Nephron (organoid): ENCODE results near the gene ZNF3.

Experiments used
- H3K27ac Mint-ChIP-seq, 3 experiments: 2 replicates each; pipeline ENCODE4 v1.8.0; 2020; ENCODE audit warnings: mixed read lengths in 3 of 3, mild to moderate bottlenecking in 2 of 3, moderate library complexity in 1 of 3
- H3K27me3 Mint-ChIP-seq: 2 replicates; pipeline ENCODE4 v1.8.0; 2021; ENCODE audit warnings: low read depth, mild to moderate bottlenecking, moderate library complexity, mixed read lengths
- H3K36me3 Mint-ChIP-seq: 2 replicates; pipeline ENCODE4 v1.8.0; 2020; ENCODE audit warnings: low read depth, mixed read lengths
- H3K4me1 Mint-ChIP-seq: 2 replicates; pipeline ENCODE4 v1.8.0; 2020; ENCODE audit warnings: mixed read lengths
- H3K4me3 Mint-ChIP-seq, 3 experiments: 2 replicates each; pipeline ENCODE4 v1.8.0; 2020; ENCODE audit warnings: mild to moderate bottlenecking in 3 of 3, mixed read lengths in 3 of 3, moderate library complexity in 2 of 3
- H3K9me3 Mint-ChIP-seq: 2 replicates; pipeline ENCODE4 v1.8.0; 2020; ENCODE audit warnings: mixed read lengths
- TF ChIP-seq, protein P1 (sequence below), 3 experiments: fragments of 200-600 bp; sonication (generic); IDR thresholded peaks; one replicate each; pipeline ENCODE4 v1.5.0; 2021; ENCODE audit warnings: antibody characterized with exemption in 3 of 3; ENCODE audit not compliant: unreplicated experiment in 3 of 3

Gene ZNF3

DNA sequence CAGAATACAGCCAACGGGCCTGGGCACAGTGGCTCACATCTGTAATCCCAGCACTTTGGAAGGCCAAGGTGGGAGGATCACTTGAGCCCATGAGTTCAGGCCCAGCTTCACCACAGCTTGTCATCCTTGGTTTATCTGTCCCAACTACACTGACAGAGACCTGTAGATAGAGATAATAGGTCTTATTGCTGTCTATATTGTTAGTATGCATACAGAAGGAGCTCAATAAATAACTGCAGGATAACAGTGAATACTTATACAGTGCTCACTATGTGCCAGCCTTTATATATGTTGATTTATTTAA is 39.2 kb upstream of the ZNF3 start:
- no peaks in the 10 kb centered on the region for H3K9me3 Mint-ChIP-seq

DNA sequence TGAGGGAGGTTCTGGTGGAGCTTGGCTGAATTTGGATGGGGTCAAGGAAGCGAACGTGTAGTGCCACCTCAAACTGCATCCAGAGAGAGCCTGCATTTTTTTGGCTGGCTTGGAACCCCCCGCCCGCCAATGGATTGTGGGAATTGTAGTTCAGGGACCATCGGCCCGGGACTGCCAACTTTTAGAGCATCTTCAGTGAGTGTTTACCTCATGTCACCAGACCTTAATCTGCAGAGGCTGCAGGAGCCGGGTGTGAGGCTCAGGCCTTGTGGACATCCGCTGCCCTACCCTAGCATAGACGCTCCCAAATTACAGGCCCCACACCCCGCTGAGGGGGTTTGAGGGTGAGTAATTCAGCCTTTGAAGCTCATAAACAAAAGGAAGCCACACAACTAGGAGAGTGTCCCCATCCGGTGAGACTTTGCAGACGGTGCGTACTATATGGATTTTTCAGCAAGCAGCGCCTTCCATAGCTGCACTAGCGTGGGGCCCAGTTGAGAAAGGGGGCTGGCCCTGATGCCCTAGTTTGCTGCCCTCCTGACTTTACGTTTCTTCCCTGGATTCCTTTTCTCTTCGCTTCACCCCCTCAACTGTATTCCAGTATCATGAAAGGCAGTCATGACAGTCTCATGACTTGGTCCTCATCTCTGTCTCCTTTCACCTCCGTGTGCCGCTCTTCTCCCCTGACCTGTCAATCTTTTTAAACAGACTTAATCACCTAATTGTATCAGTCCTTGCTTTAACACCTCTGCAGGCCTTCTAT is 38.6 kb upstream of the ZNF3 start:
- TF ChIP-seq, protein P1, sequence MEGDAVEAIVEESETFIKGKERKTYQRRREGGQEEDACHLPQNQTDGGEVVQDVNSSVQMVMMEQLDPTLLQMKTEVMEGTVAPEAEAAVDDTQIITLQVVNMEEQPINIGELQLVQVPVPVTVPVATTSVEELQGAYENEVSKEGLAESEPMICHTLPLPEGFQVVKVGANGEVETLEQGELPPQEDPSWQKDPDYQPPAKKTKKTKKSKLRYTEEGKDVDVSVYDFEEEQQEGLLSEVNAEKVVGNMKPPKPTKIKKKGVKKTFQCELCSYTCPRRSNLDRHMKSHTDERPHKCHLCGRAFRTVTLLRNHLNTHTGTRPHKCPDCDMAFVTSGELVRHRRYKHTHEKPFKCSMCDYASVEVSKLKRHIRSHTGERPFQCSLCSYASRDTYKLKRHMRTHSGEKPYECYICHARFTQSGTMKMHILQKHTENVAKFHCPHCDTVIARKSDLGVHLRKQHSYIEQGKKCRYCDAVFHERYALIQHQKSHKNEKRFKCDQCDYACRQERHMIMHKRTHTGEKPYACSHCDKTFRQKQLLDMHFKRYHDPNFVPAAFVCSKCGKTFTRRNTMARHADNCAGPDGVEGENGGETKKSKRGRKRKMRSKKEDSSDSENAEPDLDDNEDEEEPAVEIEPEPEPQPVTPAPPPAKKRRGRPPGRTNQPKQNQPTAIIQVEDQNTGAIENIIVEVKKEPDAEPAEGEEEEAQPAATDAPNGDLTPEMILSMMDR (IDR thresholded peaks at IDR 0.05; ENCODE audit: unreplicated experiment in 3 of 3), result no peak
- Mint-ChIP-seq H3K36me3 (peaks cover 18% of the 10 kb centered on the region), H3K4me3 (peak overlapping the region; percentile 93 to 99 (median 96)), H3K27ac (peak overlapping the region; percentile 99 to 100 (median 100)), H3K27me3 (no peaks in the 10 kb centered on the region), H3K4me1 (peaks cover 20% of the 10 kb centered on the region), H3K9me3 (no peaks in the 10 kb centered on the region)

More for the DNA sequence above, 39.2 kb upstream of the ZNF3 start:
- TF ChIP-seq, protein P1 (IDR thresholded peaks at IDR 0.05; ENCODE audit: unreplicated experiment in 3 of 3), result no peak
- H3K36me3 Mint-ChIP-seq, result peaks cover 18% of the 10 kb centered on the region
- H3K4me3 Mint-ChIP-seq, result peak overlapping the region; percentile 93 to 99 (median 96)
- H3K4me1 Mint-ChIP-seq, result peaks cover 20% of the 10 kb centered on the region
- no peaks in the 10 kb centered on the region for H3K27me3 Mint-ChIP-seq
- peak overlapping the region; percentile 99 to 100 (median 100) for H3K27ac Mint-ChIP-seq

DNA sequence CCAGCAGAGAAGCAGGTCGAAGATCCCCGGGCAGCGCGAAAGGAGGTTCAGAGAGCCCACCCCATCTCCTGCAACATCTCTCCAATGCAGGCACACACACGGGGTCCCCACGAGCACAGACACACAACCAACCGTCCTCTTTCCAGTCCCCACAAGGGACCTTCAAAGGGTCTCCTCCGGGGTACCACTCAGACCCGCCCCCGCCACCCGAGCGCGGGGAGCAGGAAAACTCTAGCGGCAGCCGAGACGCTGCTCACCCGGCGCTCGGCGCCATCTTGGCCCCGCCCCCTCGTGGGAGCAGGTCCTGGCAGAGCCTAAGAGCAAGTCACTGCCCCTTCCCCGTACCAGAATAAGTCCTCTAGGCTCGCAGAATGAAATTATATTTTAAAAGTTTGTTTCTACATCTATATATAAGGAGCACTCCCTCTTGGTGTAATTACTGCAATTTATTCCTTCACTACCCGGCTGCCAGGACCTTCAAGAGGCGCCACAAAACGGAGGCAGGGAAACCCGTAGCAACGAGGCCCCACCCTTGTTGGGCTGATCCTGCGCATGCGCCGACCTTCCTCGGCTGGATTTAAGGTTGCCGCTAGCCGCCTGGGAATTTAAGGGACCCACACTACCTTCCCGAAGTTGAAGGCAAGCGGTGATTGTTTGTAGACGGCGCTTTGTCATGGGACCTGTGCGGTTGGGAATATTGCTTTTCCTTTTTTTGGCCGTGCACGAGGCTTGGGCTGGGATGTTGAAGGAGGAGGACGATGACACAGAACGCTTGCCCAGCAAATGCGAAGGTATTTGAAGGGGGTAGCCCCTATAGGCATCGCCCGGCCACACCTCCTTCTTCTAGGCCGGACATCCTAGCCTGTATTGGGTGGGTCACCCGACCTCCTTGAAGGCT is 37.8 kb upstream of the ZNF3 start, which contains the start of the genes CNPY4 and TAF6:
Gene CNPY4, plus strand, starts transcription at position 563 of the 898 bp plus-strand sequence. Its CDS starts 111 bp downstream, at position 674.
Gene TAF6, minus strand, starts transcription at position 287 of the 898 bp plus-strand sequence. CDS start 5,149 bp downstream, outside the sequence.
- Mint-ChIP-seq H3K27ac (peak within 1 kb of the TSS; percentile 99 to 100 (median 100)), H3K4me1 (peaks cover 20% of the 10 kb centered on the region), H3K36me3 (peaks cover 14% of the 10 kb centered on the region), H3K27me3 (no peaks in the 10 kb centered on the region), H3K4me3 (peak within 1 kb of the TSS; percentile 93 to 99 (median 96)), H3K9me3 (no peaks in the 10 kb centered on the region)
- TF ChIP-seq, protein P1 (IDR thresholded peaks at IDR 0.05; ENCODE audit: unreplicated experiment in 3 of 3), result no peak

DNA sequence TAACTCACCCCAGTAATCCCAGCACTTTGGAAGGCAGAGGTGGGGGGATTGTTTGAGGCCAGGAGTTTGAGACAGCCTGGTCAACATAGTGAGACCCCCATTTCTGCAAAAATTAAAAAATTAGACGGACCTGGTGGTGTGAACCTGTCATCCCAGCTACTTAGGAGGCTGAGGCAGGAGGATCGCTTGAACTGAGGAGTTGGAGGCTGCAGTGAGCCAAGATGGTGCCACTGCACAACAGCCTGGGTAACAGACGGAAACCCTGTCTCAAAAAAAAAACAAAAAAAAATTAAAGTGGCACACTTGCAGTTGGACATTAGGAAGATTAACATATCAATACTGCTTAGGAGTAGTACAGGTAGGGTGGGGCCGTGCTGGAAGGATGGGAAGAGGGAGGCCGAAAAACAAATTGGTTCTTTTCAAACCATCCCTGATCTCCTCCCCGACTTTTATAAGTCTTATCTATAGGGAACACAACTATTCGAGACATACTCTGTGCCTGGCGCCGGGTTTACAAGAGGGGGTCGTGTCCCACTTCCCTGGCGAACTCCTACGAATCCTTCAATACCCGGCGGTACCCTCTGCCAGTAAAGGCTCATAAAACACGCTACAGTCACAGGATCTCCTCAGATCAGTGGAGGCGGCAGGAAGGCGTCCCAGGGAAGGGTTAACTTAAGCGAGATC is 37.0 kb upstream of the ZNF3 start:
- Mint-ChIP-seq H3K27ac (peak overlapping the region; percentile 99 to 100 (median 100)), H3K9me3 (no peaks in the 10 kb centered on the region)
- TF ChIP-seq, protein P1 (IDR thresholded peaks at IDR 0.05; ENCODE audit: unreplicated experiment in 3 of 3), result no peak

DNA sequence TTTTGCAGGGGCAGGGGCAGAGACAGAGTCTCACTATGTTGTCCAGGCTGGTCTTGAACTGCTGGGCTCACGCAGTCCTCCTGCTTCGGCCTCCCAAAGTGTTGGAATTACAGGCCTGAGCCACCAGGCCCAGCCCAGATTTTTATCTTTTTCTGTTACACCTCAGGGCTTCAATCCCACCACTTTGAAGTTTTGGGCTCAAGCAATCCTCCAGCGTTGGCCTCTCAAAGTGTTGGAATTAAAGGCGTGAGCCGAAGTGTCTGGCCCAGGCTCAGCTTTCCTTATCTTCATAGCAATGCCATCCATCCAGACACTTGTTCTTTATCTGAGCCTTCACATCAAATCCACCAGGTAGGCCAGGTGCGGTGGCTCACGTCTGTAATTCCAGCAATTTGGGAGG is 33.5 kb upstream of the ZNF3 start:
- H3K4me1 Mint-ChIP-seq, result peaks cover 12% of the 10 kb centered on the region
- no peak overlapping the region for H3K27ac Mint-ChIP-seq
- no peaks in the 10 kb centered on the region for H3K27me3 Mint-ChIP-seq
- no peak overlapping the region for H3K4me3 Mint-ChIP-seq
- H3K9me3 Mint-ChIP-seq, result no peaks in the 10 kb centered on the region
- TF ChIP-seq, protein P1 (IDR thresholded peaks at IDR 0.05; ENCODE audit: unreplicated experiment in 3 of 3), result no peak
- peaks cover 35% of the 10 kb centered on the region for H3K36me3 Mint-ChIP-seq

More for the DNA sequence above, 37.0 kb upstream of the ZNF3 start:
- Mint-ChIP-seq H3K4me1 (peaks cover 20% of the 10 kb centered on the region), H3K4me3 (peak overlapping the region; percentile 93 to 99 (median 96)), H3K36me3 (peaks cover 13% of the 10 kb centered on the region), H3K27me3 (no peaks in the 10 kb centered on the region)
